Measurements from ENCODE around the gene SENP6.
"Not testable (repeated sequence)": the region's sequence is repeated elsewhere in the genome, so short reads cannot be mapped to it uniquely, and the experiment has no call there.

The SENP6 gene

GRCh38 chr6:75605635-75606034 is 4.0 kb downstream of the SENP6 start:
- no peak overlapping the region for H3K27ac ChIP-seq
- DNase-seq (ENCODE audit: low read depth, low spot score), result no peak

- H3K27ac ChIP-seq, result no peak overlapping the region
- no peak for DNase-seq (ENCODE audit: low read depth, low spot score)
These were observed 6.6 kb downstream of the SENP6 start for GRCh38 chr6:75608304-75608703.

DNA sequence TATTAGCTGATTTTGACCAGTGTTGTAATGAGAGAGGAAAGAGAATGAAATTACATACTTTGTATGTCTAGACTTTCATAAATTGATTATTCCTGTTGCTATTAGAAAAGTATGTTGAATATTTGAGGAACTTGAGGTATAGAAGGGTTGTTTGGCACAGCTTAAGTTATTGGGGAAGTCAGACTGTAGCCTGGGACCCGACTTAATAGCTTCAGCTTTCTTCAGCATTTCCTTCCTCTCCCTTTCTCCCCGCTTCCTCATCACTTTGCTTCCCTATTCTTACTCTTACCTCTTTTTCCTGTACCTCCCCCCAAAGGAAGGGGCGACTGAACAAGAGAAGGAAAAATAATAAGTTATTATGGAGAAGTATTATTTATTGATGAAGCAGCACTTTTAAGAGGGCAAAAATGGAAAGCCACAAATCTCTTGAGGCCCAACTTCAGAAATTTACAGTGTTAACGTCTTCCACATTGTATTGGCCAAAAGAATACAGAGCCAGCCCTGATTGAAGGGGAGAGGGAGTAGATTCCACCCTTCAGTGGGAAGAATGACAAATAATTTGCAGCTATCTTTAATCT is 7.4 kb downstream of the SENP6 start:
- no peak for DNase-seq (ENCODE audit: low read depth, low spot score)
- peak overlapping the region; percentile 48 for H3K27ac ChIP-seq

GRCh38 chr6:75609639-75610590 is 8.2 kb downstream of the SENP6 start:
- H3K27ac ChIP-seq, result peak overlapping the region; percentile 48
- no peak for DNase-seq (ENCODE audit: low read depth, low spot score)

GRCh38 chr6:75611011-75611701 is 9.5 kb downstream of the SENP6 start:
- DNase-seq (ENCODE audit: low read depth, low spot score), result no peak

GRCh38 chr6:75611702-75612375 is 10.2 kb downstream of the SENP6 start:
- no peak overlapping the region for H3K27ac ChIP-seq

More at GRCh38 chr6:75611011-75611701, 9.5 kb downstream of the SENP6 start:
- no peak overlapping the region for H3K27ac ChIP-seq

GRCh38 chr6:75612434-75612833 is 10.8 kb downstream of the SENP6 start:
- no peak for DNase-seq (ENCODE audit: low read depth, low spot score)
- H3K27ac ChIP-seq, result no peak overlapping the region

More at GRCh38 chr6:75611702-75612375, 10.2 kb downstream of the SENP6 start:
- no peak for DNase-seq (ENCODE audit: low read depth, low spot score)

- no peak for DNase-seq (ENCODE audit: low read depth, low spot score)
- no peak overlapping the region for H3K27ac ChIP-seq
These were observed 11.4 kb downstream of the SENP6 start for GRCh38 chr6:75613056-75613501.

- H3K27ac ChIP-seq, result no peak overlapping the region
These were observed 16.8 kb downstream of the SENP6 start for GRCh38 chr6:75618437-75618836.

GRCh38 chr6:75619230-75619899 is 17.7 kb downstream of the SENP6 start:
- no peak overlapping the region for H3K27ac ChIP-seq
- DNase-seq (ENCODE audit: low read depth, low spot score), result no peak

More at GRCh38 chr6:75618437-75618836, 16.8 kb downstream of the SENP6 start:
- no peak for DNase-seq (ENCODE audit: low read depth, low spot score)

GRCh38 chr6:75620381-75621304 is 19.0 kb downstream of the SENP6 start:
- H3K27ac ChIP-seq, result no peak overlapping the region
- DNase-seq (ENCODE audit: low read depth, low spot score), result no peak

GRCh38 chr6:75621846-75622245 is 20.2 kb downstream of the SENP6 start:
- no peak overlapping the region for H3K27ac ChIP-seq
- DNase-seq (ENCODE audit: low read depth, low spot score), result no peak

DNA sequence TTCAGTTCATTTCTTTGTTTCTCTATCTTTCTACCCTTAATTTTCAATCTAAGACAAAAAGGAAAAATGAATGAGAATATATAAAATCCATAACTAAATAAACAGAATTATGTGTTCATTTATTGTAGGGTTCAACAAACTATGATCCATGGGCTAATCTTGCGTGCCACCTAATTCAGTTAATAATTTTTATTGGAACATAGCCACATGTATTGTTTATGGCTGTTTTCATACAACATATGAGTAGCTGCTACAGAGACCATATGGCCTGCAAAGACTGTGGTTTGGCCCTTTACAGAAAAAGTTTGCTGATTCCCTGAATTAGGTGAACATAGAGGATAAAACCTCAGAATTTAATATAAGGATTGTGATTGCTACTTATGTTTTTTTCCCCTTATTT is 21.8 kb downstream of the SENP6 start:
- DNase-seq (ENCODE audit: low read depth, low spot score), result no peak
- H3K27ac ChIP-seq, result no peak overlapping the region

GRCh38 chr6:75624335-75624734 is 22.7 kb downstream of the SENP6 start:
- DNase-seq (ENCODE audit: low read depth, low spot score), result no peak
- no peak overlapping the region for H3K27ac ChIP-seq

- H3K27ac ChIP-seq, result no peak overlapping the region
- no peak for DNase-seq (ENCODE audit: low read depth, low spot score)
These were observed 23.3 kb downstream of the SENP6 start for GRCh38 chr6:75624988-75625387.

GRCh38 chr6:75626561-75626960 is 24.9 kb downstream of the SENP6 start:
- H3K27ac ChIP-seq, result no peak overlapping the region
- DNase-seq (ENCODE audit: low read depth, low spot score), result no peak

DNA sequence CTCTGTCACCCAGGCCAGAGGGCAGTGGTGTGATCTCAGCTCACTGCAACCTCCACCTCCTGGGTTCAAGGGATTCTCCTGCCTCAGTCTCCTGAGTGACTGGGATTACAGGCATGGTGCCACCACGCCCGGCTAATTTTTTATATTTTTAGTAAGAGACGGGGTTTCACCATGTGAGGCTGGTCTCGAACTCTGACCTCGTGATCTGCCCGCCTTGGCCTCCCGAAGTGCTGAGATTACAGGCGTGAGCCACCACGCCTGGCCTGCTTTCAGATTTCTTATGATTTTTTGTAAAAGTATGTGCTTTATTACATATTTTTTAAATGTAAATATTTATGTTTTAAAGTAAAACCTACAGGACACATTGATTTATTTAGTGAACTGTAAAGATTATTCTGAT is 26.0 kb downstream of the SENP6 start:
- DNase-seq (ENCODE audit: low read depth, low spot score); H3K27ac ChIP-seq: not testable (repeated sequence)

- no peak overlapping the region for H3K27ac ChIP-seq
- DNase-seq (ENCODE audit: low read depth, low spot score), result no peak
These were observed 30.4 kb downstream of the SENP6 start for GRCh38 chr6:75631859-75632635.
